ENCODE data around the gene DNAJC13.

GRCh38 chr3:132382267-132382666 lies 35.0 kb upstream of the DNAJC13 start:
- TF ChIP-seq FOXP2 (optimal IDR thresholded peaks at IDR 0.05; ENCODE audit: control extremely low read depth, extremely low read length, insufficient read depth) (no peak), POLR2AphosphoS5 (IDR thresholded peaks at IDR 0.05; ENCODE audit: borderline replicate concordance, low read depth, low read length) (no peak), EZH2 (IDR thresholded peaks at IDR 0.05) (no peak)
